Endothelial cell of umbilical vein (primary cell): ENCODE results near the gene CACNA2D3. TPM values are rescaled to one million over a fixed set of nuclear protein-coding genes. Genes with fewer than 3 reads are reported as not detected.

Experiments
- BruUV-seq: library from RNA; stranded (reverse); fragments of 400-500 nt; replicated peaks from 2 replicates; lab custom pipeline; 2021; lab: Mats Ljungman, UMichigan
- CTCF ChIA-PET: fragments of 300-600, 350-600 bp; sonication (Branson Sonifier 250); formaldehyde crosslinking; loops from one replicate; lab custom pipeline; 2021; ENCODE audit warnings: antibody characterized with exemption, inconsistent platforms; lab: Charles Lee
- POLR2A ChIA-PET: fragments of 300-600, 350-600 bp; sonication (Branson Sonifier 250); formaldehyde crosslinking; loops from one replicate; lab custom pipeline; 2021; ENCODE audit warnings: antibody characterized with exemption, inconsistent platforms; lab: Charles Lee
- DNase-seq: peaks from one replicate; pipeline ENCODE4 v3.0.0-alpha.2; 2011; ENCODE audit warnings: low read depth, low spot score
- FAIRE-seq: peaks from 2 replicates; lab custom pipeline; 2011; peaks lifted over from hg19 to GRCh38; lab: Jason Lieb, UNC
- H2AFZ ChIP-seq: 2 replicates; pipeline ENCODE4 v1.6.0; 2012; ENCODE audit warnings: low read depth, low read length, control low read depth, inconsistent platforms
- H3K27ac ChIP-seq: 2 replicates; pipeline ENCODE4 v1.5.1; 2011; ENCODE audit warnings: low read depth, mild to moderate bottlenecking, control low read depth, low read length, moderate library complexity; ENCODE audit not compliant: insufficient read depth
- H3K27me3 ChIP-seq, 2 experiments: 2 replicates each; pipeline versions ENCODE4 v1.6.0 to v1.6.1; 2011; ENCODE audit warnings: low read length in 2 of 2, mixed read lengths in 1 of 2; ENCODE audit not compliant: control insufficient read depth in 2 of 2, insufficient read depth in 2 of 2
- H3K36me3 ChIP-seq, 2 experiments: 2 replicates in 1 of 2; 3 replicates in 1 of 2; pipeline ENCODE4 v1.5.1; 2011; ENCODE audit warnings: low read length in 2 of 2, mild to moderate bottlenecking in 1 of 2, moderate library complexity in 1 of 2; ENCODE audit not compliant: control insufficient read depth in 2 of 2, insufficient read depth in 2 of 2; ENCODE audit errors: extremely low read depth in 1 of 2
- H3K4me1 ChIP-seq: 3 replicates; pipeline ENCODE4 v1.5.1; 2011; ENCODE audit warnings: mild to moderate bottlenecking, low read length; ENCODE audit not compliant: control insufficient read depth, insufficient read depth; ENCODE audit errors: extremely low read depth
- H3K4me2 ChIP-seq: 2 replicates; pipeline ENCODE4 v1.6.1; 2011; ENCODE audit warnings: low read length, control low read depth, mixed read lengths; ENCODE audit not compliant: insufficient read depth
- H3K4me3 ChIP-seq, 3 experiments: fragments of 200-600 bp in 1 of 3; sonication (generic), shearing (Covaris generic) in 1 of 3; replicated peaks in 1 of 3; 2 replicates each; pipeline ENCODE4 v1.5.1; 2011 to 2016; ENCODE audit warnings: control low read depth in 3 of 3, low read length in 3 of 3, mild to moderate bottlenecking in 2 of 3, inconsistent platforms in 1 of 3, low read depth in 1 of 3, moderate library complexity in 1 of 3; ENCODE audit not compliant: insufficient read depth in 1 of 3
- H3K79me2 ChIP-seq: 2 replicates; pipeline ENCODE4 v1.6.0; 2012; ENCODE audit warnings: low read length, inconsistent platforms; ENCODE audit not compliant: control insufficient read depth, insufficient read depth
- H3K9ac ChIP-seq: replicated peaks from 2 replicates; pipeline ENCODE3; 2011; ENCODE audit warnings: low read length, control low read depth; ENCODE audit not compliant: insufficient read depth; ENCODE audit errors: extremely low read depth
- H3K9me1 ChIP-seq: replicated peaks from 3 replicates; pipeline ENCODE4 v1.6.0; 2011; ENCODE audit warnings: mild to moderate bottlenecking, low read length; ENCODE audit not compliant: control insufficient read depth, insufficient read depth; ENCODE audit errors: extremely low read depth
- H3K9me3 ChIP-seq: replicated peaks from 2 replicates; pipeline ENCODE4 v1.5.1; 2012; ENCODE audit warnings: low read length, inconsistent platforms; ENCODE audit not compliant: control insufficient read depth, insufficient read depth
- H4K20me1 ChIP-seq: replicated peaks from 2 replicates; pipeline ENCODE3; 2011; ENCODE audit warnings: mild to moderate bottlenecking, low read length; ENCODE audit not compliant: control insufficient read depth, insufficient read depth; ENCODE audit errors: extremely low read depth
- CTCF ChIP-seq, 2 donors: IDR thresholded peaks; 1 replicate in 1 of 2; 2 replicates in 1 of 2; pipeline ENCODE4 v1.5.1; 2011; ENCODE audit warnings: low read length in 2 of 2, mild to moderate bottlenecking in 2 of 2, moderate library complexity in 2 of 2, control low read depth in 1 of 2, inconsistent platforms in 1 of 2, low read depth in 1 of 2; ENCODE audit not compliant: insufficient read depth in 1 of 2; ENCODE audit errors: extremely low read depth in 1 of 2
- GATA2 ChIP-seq: IDR thresholded peaks from 2 replicates; pipeline ENCODE4 v1.7.0; 2011; ENCODE audit warnings: low read depth, mild to moderate bottlenecking, moderate library complexity, mixed read lengths, low read length; ENCODE audit not compliant: insufficient read length, insufficient read depth
- JUN ChIP-seq: IDR thresholded peaks from 2 replicates; pipeline ENCODE4 v1.6.1; 2011; ENCODE audit warnings: borderline replicate concordance, low read depth; ENCODE audit not compliant: insufficient read length, insufficient read depth
- MYC ChIP-seq: IDR thresholded peaks from one replicate; pipeline ENCODE4 v1.6.1; 2011; ENCODE audit warnings: mild to moderate bottlenecking, low read depth, low read length
- POLR2A ChIP-seq: IDR thresholded peaks from 2 replicates; pipeline ENCODE4 v1.6.1; 2012; ENCODE audit warnings: low read depth, mild to moderate bottlenecking, control low read depth, low read length
- POLR2AphosphoS5 ChIP-seq: IDR thresholded peaks from 2 replicates; pipeline ENCODE4 v1.6.1; 2012; ENCODE audit warnings: low read depth, mild to moderate bottlenecking, control low read depth, low read length, moderate library complexity; ENCODE audit not compliant: insufficient read depth
- dilution Hi-C: fragments of 300-500 bp; cut with MboI; formaldehyde crosslinking; loops from one replicate; pipeline ENCODE4 v1.15.0; 2019; ENCODE audit warnings: low sequenced_read_pairs; ENCODE audit not compliant: extremely low pct_ligation_motif_present
- intact Hi-C: fragments of 100-400 bp; cut with micrococcal nuclease; formaldehyde crosslinking; loops from one replicate; pipeline ENCODE4 v1.10.0; 2022
- polyA plus RNA-seq, 4 experiments: library from polyadenylated mRNA; depleted of rRNA in 3 of 4; stranded (reverse) in 3 of 4; unstranded in 1 of 4; fragments of >200 nt; gene quantifications; 2 replicates each; pipeline versions ENCODE4 v1.2.1 to v1.2.3, GENCODE V29; 2011 to 2012; ENCODE audit warnings: missing spikeins in 1 of 4
- total RNA-seq: library from RNA; stranded (reverse); gene quantifications from 2 replicates; pipeline ENCODE4 v1.2.3, GENCODE V29; 2021

The CACNA2D3 gene
- total and polyA plus RNA-seq, 2 donors (not counting 3 experiments of a cell fraction or from before 2014, with no cell fraction given), result not detected

- H3K36me3 ChIP-seq, result no peaks in the 10 kb centered on the region
- ChIA-PET CTCF (no interaction called here), POLR2A (no interaction called here)
- H3K27me3 ChIP-seq, result no peaks in the 10 kb centered on the region
- no peak overlapping the region for H3K9ac ChIP-seq
- intact Hi-C loops, result no loop called here
- H3K9me3 ChIP-seq, result peaks cover 8% of the 10 kb centered on the region
- no peaks in the 10 kb centered on the region for H4K20me1 ChIP-seq
- dilution Hi-C loops, result no loop called here
- DNase-seq, result no peak
- no peak for TF ChIP-seq MYC
- H3K79me2 ChIP-seq, result no peaks in the 10 kb centered on the region
- H3K4me1 ChIP-seq, result no peaks in the 10 kb centered on the region
- FAIRE-seq, result no peak
- no TSS peak for BruUV-seq
- no peaks in the 10 kb centered on the region for H3K9me1 ChIP-seq
- H3K4me2 ChIP-seq, result no peak overlapping the region
- H3K4me3 ChIP-seq, result no peak overlapping the region
- no peak overlapping the region for H3K27ac ChIP-seq
- no peak overlapping the region for H2AFZ ChIP-seq
These were observed 590.7 kb downstream of the CACNA2D3 start for GRCh38 chr3:54713031-54713430.

GRCh38 chr3:54713455-54713854 is 591.1 kb downstream of the CACNA2D3 start:
- Histone ChIP-seq H3K9ac (no peak overlapping the region), H3K4me3 (no peak overlapping the region), H3K9me1 (no peaks in the 10 kb centered on the region), H3K9me3 (peaks cover 8% of the 10 kb centered on the region), H4K20me1 (no peaks in the 10 kb centered on the region), H2AFZ (no peak overlapping the region), H3K4me2 (no peak overlapping the region), H3K36me3 (no peaks in the 10 kb centered on the region), H3K27ac (no peak overlapping the region), H3K27me3 (no peaks in the 10 kb centered on the region), H3K79me2 (no peaks in the 10 kb centered on the region), H3K4me1 (no peaks in the 10 kb centered on the region)
- DNase-seq, result no peak
- dilution Hi-C loops, result no loop called here
- no peak for FAIRE-seq
- POLR2A ChIA-PET, result no interaction called here
- CTCF ChIA-PET, result no interaction called here
- TF ChIP-seq CTCF (IDR thresholded peaks at IDR 0.05; ENCODE audit: extremely low read depth in 1 of 2, insufficient read depth in 1 of 2, low read depth in 1 of 2, low read length in 2 of 2) (no peak), POLR2A (no peak), JUN (no peak), GATA2 (no peak), MYC (no peak), POLR2AphosphoS5 (no peak)
- BruUV-seq, result no TSS peak
- intact Hi-C loops, result no loop called here
